Nephron progenitor cell (in vitro differentiated cells): ENCODE data around the gene BLOC1S5.

ENCODE experiments used
- DNase-seq: peaks from one replicate; pipeline ENCODE4 v3.0.0; 2021
- H3K27ac Mint-ChIP-seq: 2 replicates; pipeline ENCODE4 v1.8.0; 2021; ENCODE audit warnings: mild to moderate bottlenecking, moderate library complexity, mixed read lengths
- H3K27me3 Mint-ChIP-seq: 2 replicates; pipeline ENCODE4 v1.8.0; 2021; ENCODE audit warnings: mild to moderate bottlenecking, low read depth, mixed read lengths; ENCODE audit not compliant: poor library complexity
- H3K36me3 Mint-ChIP-seq: 2 replicates; pipeline ENCODE4 v1.8.0; 2021; ENCODE audit warnings: low read depth, mixed read lengths
- H3K4me1 Mint-ChIP-seq: 2 replicates; pipeline ENCODE4 v1.8.0; 2021; ENCODE audit warnings: mixed read lengths
- H3K4me3 Mint-ChIP-seq: 2 replicates; pipeline ENCODE4 v1.8.0; 2021; ENCODE audit warnings: mild to moderate bottlenecking, moderate library complexity, mixed read lengths
- H3K9me3 Mint-ChIP-seq: 2 replicates; pipeline ENCODE4 v1.8.0; 2021; ENCODE audit warnings: mild to moderate bottlenecking, moderate library complexity, mixed read lengths
- TF ChIP-seq, protein P1 (sequence below): fragments of 200-600 bp; sonication (generic); IDR thresholded peaks from 2 replicates; pipeline ENCODE4 v1.5.0; 2021; ENCODE audit warnings: antibody characterized with exemption

Gene BLOC1S5

GRCh38 chr6:8061736-8062135 lies 2.5 kb downstream of the BLOC1S5 start:
- TF ChIP-seq, protein P1, sequence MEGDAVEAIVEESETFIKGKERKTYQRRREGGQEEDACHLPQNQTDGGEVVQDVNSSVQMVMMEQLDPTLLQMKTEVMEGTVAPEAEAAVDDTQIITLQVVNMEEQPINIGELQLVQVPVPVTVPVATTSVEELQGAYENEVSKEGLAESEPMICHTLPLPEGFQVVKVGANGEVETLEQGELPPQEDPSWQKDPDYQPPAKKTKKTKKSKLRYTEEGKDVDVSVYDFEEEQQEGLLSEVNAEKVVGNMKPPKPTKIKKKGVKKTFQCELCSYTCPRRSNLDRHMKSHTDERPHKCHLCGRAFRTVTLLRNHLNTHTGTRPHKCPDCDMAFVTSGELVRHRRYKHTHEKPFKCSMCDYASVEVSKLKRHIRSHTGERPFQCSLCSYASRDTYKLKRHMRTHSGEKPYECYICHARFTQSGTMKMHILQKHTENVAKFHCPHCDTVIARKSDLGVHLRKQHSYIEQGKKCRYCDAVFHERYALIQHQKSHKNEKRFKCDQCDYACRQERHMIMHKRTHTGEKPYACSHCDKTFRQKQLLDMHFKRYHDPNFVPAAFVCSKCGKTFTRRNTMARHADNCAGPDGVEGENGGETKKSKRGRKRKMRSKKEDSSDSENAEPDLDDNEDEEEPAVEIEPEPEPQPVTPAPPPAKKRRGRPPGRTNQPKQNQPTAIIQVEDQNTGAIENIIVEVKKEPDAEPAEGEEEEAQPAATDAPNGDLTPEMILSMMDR: no peak

DNA sequence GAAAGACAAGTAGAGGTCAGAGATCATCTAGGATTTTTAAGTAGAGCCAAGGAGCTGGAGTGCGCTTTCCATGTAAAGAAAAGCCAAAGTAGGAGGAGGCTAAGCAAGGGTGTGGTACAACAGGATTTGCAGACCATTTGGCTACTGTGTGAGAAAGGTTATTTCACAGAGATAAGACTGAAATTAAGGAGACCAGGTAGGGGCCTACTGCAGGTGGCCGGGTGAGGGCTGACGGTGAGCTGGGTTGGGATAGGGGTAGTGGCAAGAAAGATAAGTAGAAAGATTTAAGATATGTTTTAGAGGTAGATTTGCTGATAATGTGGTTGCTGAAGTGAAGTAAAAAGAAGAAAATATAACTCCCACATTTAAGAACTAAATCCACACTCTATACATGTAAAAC lies 3.8 kb downstream of the BLOC1S5 start:
- no peak overlapping the region for H3K4me3 Mint-ChIP-seq
- peaks cover 30% of the 10 kb centered on the region for H3K36me3 Mint-ChIP-seq
- no peaks in the 10 kb centered on the region for H3K9me3 Mint-ChIP-seq
- DNase-seq: no peak
- no peak overlapping the region for H3K27ac Mint-ChIP-seq
- peaks cover 36% of the 10 kb centered on the region for H3K4me1 Mint-ChIP-seq
- TF ChIP-seq, protein P1: no peak
- no peaks in the 10 kb centered on the region for H3K27me3 Mint-ChIP-seq

More at GRCh38 chr6:8061736-8062135, 2.5 kb downstream of the BLOC1S5 start:
- Mint-ChIP-seq H3K36me3 (peaks cover 18% of the 10 kb centered on the region), H3K27ac (no peak overlapping the region), H3K9me3 (no peaks in the 10 kb centered on the region), H3K4me1 (peaks cover 36% of the 10 kb centered on the region), H3K27me3 (no peaks in the 10 kb centered on the region), H3K4me3 (no peak overlapping the region)
- no peak for DNase-seq

DNA sequence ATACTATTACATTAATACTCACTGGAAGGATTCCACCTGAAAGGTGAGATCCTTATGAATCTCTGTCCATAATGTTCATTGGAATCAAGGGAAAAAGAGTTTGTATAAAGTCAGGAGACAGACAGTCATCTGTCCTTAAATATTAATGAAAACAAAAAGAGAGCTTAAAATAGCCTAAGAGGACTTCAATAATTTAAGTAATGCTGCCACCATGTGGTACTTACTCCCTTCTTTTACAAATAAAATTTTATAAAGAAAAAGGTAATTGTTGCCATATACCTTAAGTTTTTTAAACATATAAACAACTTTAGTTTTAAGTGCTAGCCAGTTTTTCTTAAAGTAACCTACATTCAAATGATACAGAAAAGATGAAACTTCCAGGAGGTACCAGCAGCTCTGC lies 5.1 kb downstream of the BLOC1S5 start:
- DNase-seq: no peak
- no peaks in the 10 kb centered on the region for H3K27me3 Mint-ChIP-seq
- H3K27ac Mint-ChIP-seq: no peak overlapping the region
- no peaks in the 10 kb centered on the region for H3K9me3 Mint-ChIP-seq
- peaks cover 36% of the 10 kb centered on the region for H3K4me1 Mint-ChIP-seq
- no peak overlapping the region for H3K4me3 Mint-ChIP-seq
- TF ChIP-seq, protein P1: peak; percentile 28
- H3K36me3 Mint-ChIP-seq: peaks cover 40% of the 10 kb centered on the region

DNA sequence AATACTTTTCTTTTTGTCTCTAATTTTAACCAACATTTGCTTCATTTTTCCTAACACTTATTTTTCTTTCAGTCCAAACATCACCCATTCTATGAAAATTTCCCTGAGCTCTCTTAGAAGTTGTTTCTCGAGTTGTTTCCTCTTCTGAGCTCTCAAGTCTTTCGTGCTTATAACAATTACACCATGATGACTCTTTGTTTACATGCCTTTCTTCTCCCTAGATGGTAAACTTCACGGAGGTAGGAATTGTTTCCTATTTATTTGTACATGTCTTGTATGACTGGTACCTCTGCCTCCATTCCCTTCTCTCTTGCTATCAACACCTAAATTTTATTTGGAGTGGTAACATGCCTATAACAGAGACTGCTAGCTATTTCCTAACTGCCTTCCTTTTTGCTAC lies 6.4 kb downstream of the BLOC1S5 start:
- Mint-ChIP-seq H3K4me1 (peaks cover 26% of the 10 kb centered on the region), H3K36me3 (peaks cover 54% of the 10 kb centered on the region), H3K27ac (no peak overlapping the region), H3K27me3 (no peaks in the 10 kb centered on the region), H3K9me3 (peaks cover 3% of the 10 kb centered on the region), H3K4me3 (no peak overlapping the region)
- TF ChIP-seq, protein P1: no peak
- no peak for DNase-seq

GRCh38 chr6:8057263-8057662 lies 6.9 kb downstream of the BLOC1S5 start:
- no peak for DNase-seq
- H3K27me3 Mint-ChIP-seq: no peaks in the 10 kb centered on the region
- H3K4me1 Mint-ChIP-seq: peaks cover 21% of the 10 kb centered on the region
- TF ChIP-seq, protein P1: no peak
- H3K27ac Mint-ChIP-seq: no peak overlapping the region
- no peak overlapping the region for H3K4me3 Mint-ChIP-seq
- peaks cover 59% of the 10 kb centered on the region for H3K36me3 Mint-ChIP-seq
- H3K9me3 Mint-ChIP-seq: peaks cover 7% of the 10 kb centered on the region

DNA sequence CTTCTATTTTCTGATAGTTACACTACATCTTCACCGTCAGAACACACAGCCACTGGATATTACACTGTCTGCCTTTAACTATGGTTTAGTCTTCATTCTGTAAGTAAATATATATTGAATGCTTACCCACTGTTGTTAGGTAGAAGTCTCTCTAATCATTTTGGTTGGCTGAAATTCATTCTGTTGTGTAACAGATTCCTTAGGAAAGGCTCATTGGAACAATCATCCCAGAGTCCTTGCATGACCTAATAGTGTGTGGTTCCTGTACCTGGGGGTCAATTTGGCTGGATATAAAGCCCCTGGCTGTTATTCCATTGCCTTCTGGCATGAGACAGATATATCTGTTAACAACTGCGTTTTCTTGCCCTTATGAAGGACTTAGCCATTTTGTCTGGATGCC lies 9.9 kb downstream of the BLOC1S5 start:
- Mint-ChIP-seq H3K4me1 (peaks cover 14% of the 10 kb centered on the region), H3K9me3 (peaks cover 13% of the 10 kb centered on the region), H3K27me3 (no peaks in the 10 kb centered on the region), H3K36me3 (peaks cover 78% of the 10 kb centered on the region), H3K4me3 (no peak overlapping the region), H3K27ac (no peak overlapping the region)
- TF ChIP-seq, protein P1: no peak
- DNase-seq: no peak
